ENCODE measurements around the gene HLCS. TPM values are rescaled to one million over a fixed set of nuclear protein-coding genes. Genes with fewer than 3 reads are reported as not detected.
A peak's percentile ranks its signal among the peaks of the same experiment; 100 is the strongest.
"Not testable (repeated sequence)": the region's sequence is repeated elsewhere in the genome, so short reads cannot be mapped to it uniquely, and the experiment has no call there.

The HLCS gene
- total RNA-seq (22.9 TPM), polyA plus RNA-seq (8.6 TPM)

DNA sequence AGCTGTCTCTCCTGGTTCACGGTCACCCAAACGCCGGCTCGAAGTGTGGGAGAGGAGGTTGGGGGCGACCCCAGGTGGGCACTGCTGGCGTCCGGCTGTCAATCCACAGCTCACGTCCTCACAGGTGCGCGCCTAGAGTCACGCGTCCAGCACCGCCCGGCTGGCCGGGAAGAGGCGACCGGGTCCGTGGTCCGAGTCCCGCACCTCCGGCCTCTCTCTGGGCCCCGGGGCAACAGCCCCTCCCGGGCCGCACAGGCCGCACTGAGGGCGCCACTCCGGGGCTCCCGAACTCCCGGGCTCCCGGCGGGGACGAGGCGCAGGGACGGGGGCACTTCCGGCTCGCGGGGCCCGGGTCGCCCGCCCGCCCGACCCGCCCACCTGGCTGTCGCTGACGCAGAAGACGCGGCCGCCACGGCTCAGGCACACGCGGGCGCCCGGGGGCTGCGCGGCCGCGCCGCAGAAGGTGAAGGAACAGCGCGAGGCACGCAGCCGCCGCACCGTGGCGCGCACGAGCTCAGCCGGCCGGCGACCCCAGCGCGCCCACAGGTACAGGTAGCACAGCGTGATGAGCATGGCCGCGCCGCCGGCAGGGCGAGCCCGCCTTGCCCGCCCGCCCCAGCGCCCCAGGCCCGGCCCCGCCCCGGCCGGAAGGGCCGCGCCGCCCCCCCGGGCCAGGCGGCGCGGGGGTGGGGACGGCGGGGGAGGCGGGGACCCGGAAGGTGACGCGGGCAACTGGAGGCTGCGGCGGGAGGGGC, at the start of gene HLCS:
TSS of gene HLCS (minus strand) at position 604 of the 755 bp plus-strand sequence. CDS start at position 573, 31 bp downstream.
- no peak for DNase-seq (ENCODE audit: extremely low spot score)
- H3K4me3 ChIP-seq (ENCODE audit: low read depth, low read length): peak within 1 kb of the TSS; percentile 91
- no peaks in the 10 kb centered on the region for H3K4me1 ChIP-seq (ENCODE audit: insufficient read depth)
- under 1% methylated on average over 101 of the region's 101 CpGs for WGBS
- H3K27ac ChIP-seq (ENCODE audit: low read depth): peak within 1 kb of the TSS; percentile 64
- H3K36me3 ChIP-seq (ENCODE audit: insufficient read depth): no peaks in the 10 kb centered on the region

DNA sequence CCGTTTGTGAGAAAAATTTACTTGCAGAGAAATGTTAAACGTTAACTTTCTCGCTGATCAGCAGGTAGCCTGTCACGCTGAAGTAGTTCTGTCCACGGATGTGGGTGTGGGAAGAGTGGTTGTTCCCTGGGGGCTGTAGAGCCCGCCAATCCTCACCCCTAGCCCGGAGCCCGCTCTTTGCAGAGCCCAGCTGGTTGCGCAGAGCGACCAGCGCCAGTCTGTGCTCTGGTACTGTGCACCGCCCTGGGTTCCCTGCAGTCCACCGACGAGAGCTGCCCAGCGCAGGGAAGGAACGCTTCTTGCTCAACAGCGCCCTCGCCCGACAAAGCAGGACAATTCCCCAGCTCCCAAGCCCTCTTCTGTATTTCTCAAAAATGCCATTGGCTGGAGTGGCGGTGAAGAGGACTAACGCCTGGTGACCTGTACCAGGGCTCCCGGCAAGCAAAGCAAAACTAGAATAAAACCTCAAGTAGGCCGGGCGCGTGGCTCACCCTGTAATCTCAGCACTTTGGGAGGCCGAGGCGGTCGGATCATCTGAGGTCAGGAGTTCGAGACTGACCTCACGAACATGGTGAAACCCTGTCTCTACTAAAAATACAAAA, 43.4 kb upstream of the HLCS start:
- H3K4me3 ChIP-seq (ENCODE audit: low read depth, low read length): peak overlapping the region; percentile 33
- no peaks in the 10 kb centered on the region for H3K4me1 ChIP-seq (ENCODE audit: insufficient read depth)
- H3K36me3 ChIP-seq (ENCODE audit: insufficient read depth): no peaks in the 10 kb centered on the region
- DNase-seq (ENCODE audit: extremely low spot score): no peak
- 16% methylated on average over 30 of the region's 30 CpGs for WGBS
- no peak overlapping the region for H3K27ac ChIP-seq (ENCODE audit: low read depth)

DNA sequence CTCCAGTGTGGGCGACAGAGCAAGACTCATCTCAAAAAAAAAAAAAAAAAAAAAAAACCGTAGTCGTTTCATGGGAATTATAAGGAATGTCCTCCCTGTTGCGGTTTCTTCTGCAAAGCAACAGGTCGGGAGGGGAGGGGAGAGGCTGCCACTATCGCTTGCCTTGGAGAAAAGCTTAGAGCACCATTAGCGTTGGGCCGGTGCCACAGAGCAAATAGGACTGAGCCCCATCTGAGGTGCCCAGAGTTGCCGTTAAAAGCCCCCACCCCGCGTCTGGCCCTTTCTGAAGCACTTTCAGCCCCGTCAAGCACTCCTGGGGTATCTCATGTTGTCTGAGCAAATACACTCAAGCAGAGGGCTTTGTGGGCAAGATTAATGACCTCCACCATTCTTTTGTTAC, 42.3 kb upstream of the HLCS start:
- H3K36me3 ChIP-seq (ENCODE audit: insufficient read depth): no peaks in the 10 kb centered on the region
- no peak overlapping the region for H3K4me3 ChIP-seq (ENCODE audit: low read depth, low read length)
- 81% methylated on average over 12 of the region's 12 CpGs for WGBS
- DNase-seq (ENCODE audit: extremely low spot score): no peak
- H3K27ac ChIP-seq (ENCODE audit: low read depth): no peak overlapping the region
- no peaks in the 10 kb centered on the region for H3K4me1 ChIP-seq (ENCODE audit: insufficient read depth)

DNA sequence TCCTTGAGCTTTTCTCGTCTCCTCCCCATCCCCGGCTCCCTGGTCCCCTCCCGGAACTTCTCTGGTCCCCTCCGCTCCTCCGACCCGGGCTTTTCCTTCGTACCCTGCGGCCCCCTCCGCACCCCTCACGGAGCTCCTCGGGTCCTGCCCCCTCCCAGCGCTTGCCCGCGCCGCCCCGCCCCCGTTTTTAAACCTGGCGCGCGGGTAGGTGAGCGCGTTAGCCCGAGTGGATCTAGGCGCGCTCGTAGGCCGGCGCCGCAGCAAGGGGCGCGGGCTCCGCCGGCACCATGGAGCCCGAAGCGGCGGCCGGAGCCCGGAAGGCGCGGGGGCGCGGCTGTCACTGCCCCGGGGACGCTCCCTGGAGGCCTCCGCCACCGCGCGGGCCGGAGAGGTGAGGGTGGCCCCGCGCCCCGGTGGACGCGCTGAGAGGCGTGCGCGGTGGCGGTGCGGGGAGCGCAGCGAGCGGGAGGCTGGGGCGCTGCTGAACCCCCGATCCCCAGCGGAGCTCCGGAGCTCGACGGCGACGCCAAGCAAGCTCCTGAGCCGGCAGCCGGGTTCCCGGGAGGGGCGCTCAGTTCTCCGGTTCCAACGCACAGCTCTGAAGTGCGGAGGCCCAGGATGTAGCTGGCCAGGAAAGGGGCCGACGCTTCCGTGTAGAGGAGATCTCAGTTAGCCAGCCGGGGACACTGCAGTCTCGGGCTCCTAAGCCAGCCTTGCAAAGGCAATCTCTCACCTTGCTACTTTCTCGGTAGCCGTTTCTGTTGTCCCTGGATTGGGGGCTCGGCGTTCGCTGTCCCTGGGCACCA, 40.2 kb upstream of the HLCS start, which contains the start of gene RIPPLY3:
TSS of gene RIPPLY3 (plus strand) at position 217 of the 806 bp plus-strand sequence. CDS start at position 288, 71 bp downstream.
- Histone ChIP-seq H3K4me1 (ENCODE audit: insufficient read depth) (no peaks in the 10 kb centered on the region), H3K4me3 (ENCODE audit: low read depth, low read length) (peak within 1 kb of the TSS; percentile 57), H3K36me3 (ENCODE audit: insufficient read depth) (no peaks in the 10 kb centered on the region), H3K27ac (ENCODE audit: low read depth) (no peak within 1 kb of the TSS)
- WGBS: 1% methylated on average over 87 of the region's 87 CpGs
- no peak for DNase-seq (ENCODE audit: extremely low spot score)

DNA sequence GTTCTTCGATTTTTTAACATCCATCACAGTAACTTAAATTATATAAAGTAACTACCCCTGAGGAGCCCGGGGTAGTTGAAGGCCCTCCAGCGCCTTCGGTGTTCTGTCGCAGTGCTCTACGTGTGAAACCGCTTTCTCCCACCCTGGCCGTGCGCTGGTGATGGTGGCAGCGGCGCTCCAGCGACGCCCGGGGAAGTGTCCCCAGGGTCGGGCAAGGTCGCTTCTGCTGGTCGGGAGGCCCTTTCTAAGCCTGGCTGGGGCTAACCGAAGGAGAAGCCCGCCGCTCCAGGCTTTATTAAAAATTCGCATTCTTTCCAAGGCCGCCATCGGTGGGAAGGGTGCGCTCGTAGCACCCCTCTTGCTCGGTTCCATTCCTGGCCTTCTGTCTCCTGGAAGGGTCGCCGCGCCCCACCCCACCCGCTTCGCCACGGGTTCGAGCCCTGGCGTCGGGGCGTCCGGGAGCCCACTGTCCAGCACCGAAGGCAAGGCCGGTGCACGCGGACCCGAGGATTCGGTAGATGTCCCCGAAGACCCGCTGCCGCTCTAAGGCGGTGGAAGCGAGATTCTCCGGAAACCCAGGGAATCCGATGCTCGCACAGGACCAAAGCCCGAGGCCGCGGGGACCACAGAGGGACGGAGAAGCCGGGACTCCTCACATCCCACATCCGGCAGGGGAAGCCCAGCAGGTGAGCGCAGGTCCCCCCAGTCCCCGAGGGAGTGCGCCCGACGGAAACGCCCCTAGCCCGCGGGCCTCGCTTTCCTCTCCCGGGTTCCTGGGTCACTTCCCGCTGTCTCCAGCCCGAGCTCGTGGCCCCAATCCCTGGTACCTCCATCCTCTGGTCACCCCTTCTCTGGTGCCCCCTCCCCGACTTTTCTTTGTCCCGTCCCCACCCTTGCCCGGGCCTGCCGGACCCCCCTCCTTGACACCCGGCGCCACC, 39.3 kb upstream of the HLCS start:
- no peaks in the 10 kb centered on the region for H3K36me3 ChIP-seq (ENCODE audit: insufficient read depth)
- WGBS: 20% methylated on average over 76 of the region's 76 CpGs
- H3K4me3 ChIP-seq (ENCODE audit: low read depth, low read length): peak overlapping the region; percentile 57
- no peaks in the 10 kb centered on the region for H3K4me1 ChIP-seq (ENCODE audit: insufficient read depth)
- no peak for DNase-seq (ENCODE audit: extremely low spot score)
- H3K27ac ChIP-seq (ENCODE audit: low read depth): no peak overlapping the region

DNA sequence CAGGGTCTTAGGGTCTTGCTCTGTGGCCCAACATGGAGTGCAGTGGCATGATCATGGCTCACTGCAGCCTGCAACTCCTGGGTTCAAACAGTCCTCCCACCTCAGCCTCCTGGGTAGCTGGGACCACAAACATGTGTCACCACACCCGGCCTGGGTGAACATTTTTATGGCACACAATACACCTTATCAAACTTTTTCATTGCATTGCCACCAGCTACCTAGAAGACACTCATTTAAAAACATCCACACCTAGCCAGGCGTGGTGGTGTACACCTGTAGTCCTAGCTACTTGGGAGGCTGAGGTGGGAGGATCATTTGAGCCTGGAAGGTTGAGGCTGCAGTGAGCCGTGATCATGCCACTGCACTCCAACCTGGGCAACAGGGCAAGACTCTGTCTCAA, 37.4 kb upstream of the HLCS start:
- H3K4me1 ChIP-seq (ENCODE audit: insufficient read depth); H3K27ac ChIP-seq (ENCODE audit: low read depth); H3K36me3 ChIP-seq (ENCODE audit: insufficient read depth); DNase-seq (ENCODE audit: extremely low spot score); H3K4me3 ChIP-seq (ENCODE audit: low read depth, low read length): not testable (repeated sequence)
- WGBS: 79% methylated on average over 3 of the region's 3 CpGs

DNA sequence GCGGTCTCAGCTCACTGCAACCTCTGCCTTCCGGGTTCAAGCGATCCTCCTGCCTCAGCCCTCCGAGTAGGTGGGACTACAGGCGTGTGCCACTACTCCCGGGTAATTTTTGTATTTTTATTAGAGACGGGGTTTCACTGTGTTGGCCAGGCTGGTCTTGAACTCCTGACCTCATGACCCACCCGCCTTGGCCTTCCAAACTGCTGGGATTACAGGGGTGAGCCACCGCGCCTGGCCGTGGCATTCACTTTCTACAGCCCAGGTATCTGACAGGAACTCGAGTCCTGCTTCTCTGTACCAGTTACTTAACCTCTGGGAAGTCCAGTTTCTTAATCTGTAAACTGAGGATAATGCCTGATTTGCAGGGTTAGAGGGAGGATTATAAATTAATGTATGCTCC, 36.4 kb upstream of the HLCS start:
- not testable (repeated sequence) for DNase-seq (ENCODE audit: extremely low spot score); H3K4me1 ChIP-seq (ENCODE audit: insufficient read depth); H3K4me3 ChIP-seq (ENCODE audit: low read depth, low read length); H3K27ac ChIP-seq (ENCODE audit: low read depth); H3K36me3 ChIP-seq (ENCODE audit: insufficient read depth)
- 84% methylated on average over 12 of the region's 12 CpGs for WGBS

DNA sequence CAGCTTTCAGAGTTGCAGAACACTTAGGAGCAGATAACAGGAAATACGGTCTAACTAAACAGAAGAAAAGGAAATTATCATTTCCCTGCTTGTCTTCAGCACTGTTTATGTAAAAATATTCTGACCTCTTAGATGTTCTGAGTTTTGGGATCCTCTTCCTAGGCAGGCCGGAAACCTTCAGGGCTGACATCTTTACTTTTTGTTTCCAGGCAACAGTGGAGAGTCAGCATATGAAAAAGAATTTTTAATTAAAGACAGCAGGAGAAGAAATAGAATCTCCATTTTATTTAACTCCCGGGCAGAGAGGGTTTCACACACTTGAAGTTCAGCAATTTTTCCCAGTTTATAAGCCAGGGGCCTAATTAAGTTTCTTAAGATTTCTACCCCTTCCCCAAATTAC, 35.0 kb upstream of the HLCS start:
- Histone ChIP-seq H3K4me3 (ENCODE audit: low read depth, low read length) (no peak overlapping the region), H3K27ac (ENCODE audit: low read depth) (no peak overlapping the region), H3K36me3 (ENCODE audit: insufficient read depth) (no peaks in the 10 kb centered on the region), H3K4me1 (ENCODE audit: insufficient read depth) (no peaks in the 10 kb centered on the region)
- no peak for DNase-seq (ENCODE audit: extremely low spot score)
- 36% methylated on average over 3 of the region's 3 CpGs for WGBS

DNA sequence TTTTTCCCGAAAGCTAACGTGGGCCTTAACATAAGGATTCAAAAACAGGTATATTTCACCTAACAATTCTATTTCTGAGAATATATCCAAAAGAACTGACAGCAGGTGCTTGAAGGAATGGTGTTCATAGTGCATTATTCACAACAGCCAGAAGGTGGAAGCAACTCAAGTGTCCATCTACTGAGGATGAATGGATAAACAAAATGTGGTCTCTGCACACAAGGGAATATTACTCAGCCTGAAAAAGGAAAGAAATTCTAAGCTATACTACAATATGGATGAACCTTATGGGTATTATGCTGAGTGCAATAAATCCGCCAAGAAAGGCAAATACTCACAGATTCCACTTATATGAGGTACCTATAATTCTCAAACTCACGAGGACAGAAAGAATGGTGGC, 33.9 kb upstream of the HLCS start:
- DNase-seq (ENCODE audit: extremely low spot score): no peak
- Histone ChIP-seq H3K27ac (ENCODE audit: low read depth) (no peak overlapping the region), H3K4me1 (ENCODE audit: insufficient read depth) (no peaks in the 10 kb centered on the region), H3K4me3 (ENCODE audit: low read depth, low read length) (no peak overlapping the region), H3K36me3 (ENCODE audit: insufficient read depth) (no peaks in the 10 kb centered on the region)
- 80% methylated on average over 4 of the region's 4 CpGs for WGBS

DNA sequence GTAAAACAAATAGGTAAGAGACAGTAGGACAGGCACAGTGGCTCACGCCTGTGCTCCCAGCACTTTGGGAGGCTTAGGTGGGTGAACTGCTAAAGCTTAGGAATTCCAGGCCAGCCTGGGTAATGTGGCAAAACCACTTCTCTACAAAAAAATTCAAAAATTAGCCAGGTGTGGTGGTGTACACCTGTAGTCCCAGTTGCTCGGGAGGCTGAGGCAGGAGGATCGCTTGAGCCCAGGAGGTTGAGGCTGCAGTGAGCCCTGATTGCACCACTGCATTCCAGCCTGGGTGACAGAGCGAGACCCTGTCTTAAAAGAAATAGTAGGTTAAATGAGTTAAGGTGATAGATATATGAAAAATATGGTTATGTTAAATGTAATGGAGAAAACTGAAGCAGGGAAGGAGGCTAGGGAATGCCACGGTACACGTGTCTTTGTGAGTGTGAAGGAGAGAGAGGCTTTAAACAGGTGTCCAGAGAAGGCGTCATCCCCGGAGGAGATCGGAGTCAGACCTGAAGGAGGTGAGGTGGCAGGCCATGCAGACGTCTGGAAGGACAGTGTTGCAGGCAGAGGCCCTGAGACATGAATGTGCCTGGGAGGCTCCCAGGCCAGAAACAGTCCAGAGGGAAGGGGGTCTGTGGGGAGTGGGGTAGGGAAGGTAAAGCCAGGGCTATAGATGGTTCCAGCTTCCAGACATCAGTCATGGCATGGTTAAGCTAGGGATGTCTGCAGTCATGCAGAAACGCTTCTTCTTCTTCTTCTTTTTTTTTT, 32.8 kb upstream of the HLCS start:
- Histone ChIP-seq H3K4me3 (ENCODE audit: low read depth, low read length) (no peak overlapping the region), H3K36me3 (ENCODE audit: insufficient read depth) (no peaks in the 10 kb centered on the region), H3K4me1 (ENCODE audit: insufficient read depth) (no peaks in the 10 kb centered on the region), H3K27ac (ENCODE audit: low read depth) (no peak overlapping the region)
- DNase-seq (ENCODE audit: extremely low spot score): no peak
- 90% methylated on average over 11 of the region's 11 CpGs for WGBS

DNA sequence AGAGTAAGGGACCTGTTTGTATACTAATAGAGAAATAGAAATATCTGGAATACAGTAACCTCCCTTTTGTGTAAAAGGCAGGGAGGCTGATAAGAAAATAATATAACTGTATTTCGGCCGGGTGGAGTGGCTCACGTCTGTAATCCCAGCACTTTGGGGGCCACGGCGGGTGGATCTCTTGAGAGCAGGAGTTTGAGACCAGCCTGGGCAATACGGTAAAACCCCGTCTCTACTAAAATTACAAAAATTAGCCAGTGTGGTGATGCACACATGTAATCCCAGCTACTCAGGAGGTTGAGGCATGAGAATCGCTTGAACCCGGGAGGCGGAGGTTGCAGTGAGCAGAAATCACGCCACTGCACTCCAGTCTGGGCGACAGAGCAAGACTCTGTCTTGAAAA, 28.8 kb upstream of the HLCS start:
- H3K4me3 ChIP-seq (ENCODE audit: low read depth, low read length); H3K36me3 ChIP-seq (ENCODE audit: insufficient read depth); H3K27ac ChIP-seq (ENCODE audit: low read depth); DNase-seq (ENCODE audit: extremely low spot score); H3K4me1 ChIP-seq (ENCODE audit: insufficient read depth): not testable (repeated sequence)
- 93% methylated on average over 12 of the region's 12 CpGs for WGBS

DNA sequence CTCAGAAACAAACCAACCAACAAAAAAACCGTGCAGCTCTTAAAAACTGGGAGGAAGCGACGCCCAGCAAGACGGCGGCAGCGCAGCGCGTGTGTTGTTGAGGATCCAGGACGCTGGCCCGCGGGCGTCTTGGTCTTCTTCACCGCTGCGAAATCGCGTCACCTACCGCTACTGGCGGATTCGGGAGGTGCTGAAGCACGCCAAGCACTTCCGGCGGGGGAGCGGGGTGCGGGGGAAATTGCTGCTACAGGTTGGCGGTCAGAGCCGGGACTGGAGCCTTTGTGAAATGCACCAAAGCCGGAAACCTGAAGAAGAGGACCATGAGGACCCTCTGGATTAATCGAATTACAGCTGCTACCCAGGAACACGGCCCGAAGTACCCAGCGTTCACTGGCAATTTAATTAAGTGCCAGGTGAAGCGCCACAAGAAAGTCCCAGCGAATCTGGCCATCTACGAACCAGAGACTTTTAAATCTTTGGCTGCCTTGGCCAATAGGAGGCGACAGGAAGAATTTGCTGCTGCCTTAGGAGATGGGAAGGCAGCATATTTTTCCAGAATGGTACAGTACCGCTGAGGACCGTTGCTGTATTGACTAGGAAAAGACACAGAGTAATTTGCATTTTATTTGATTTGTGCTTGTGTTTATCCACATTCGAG, 28.2 kb upstream of the HLCS start:
- no peak for DNase-seq (ENCODE audit: extremely low spot score)
- H3K36me3 ChIP-seq (ENCODE audit: insufficient read depth): no peaks in the 10 kb centered on the region
- no peak overlapping the region for H3K4me3 ChIP-seq (ENCODE audit: low read depth, low read length)
- H3K27ac ChIP-seq (ENCODE audit: low read depth): no peak overlapping the region
- 21% methylated on average over 38 of the region's 38 CpGs for WGBS
- H3K4me1 ChIP-seq (ENCODE audit: insufficient read depth): no peaks in the 10 kb centered on the region

Data from urinary bladder (tissue), 4 donors.